Prostate gland (tissue), 2 donors: Measurements from ENCODE around the gene SERINC5. TPM values are rescaled to one million over a fixed set of nuclear protein-coding genes. Genes with fewer than 3 reads are reported as not detected.
A peak's percentile ranks its signal among the peaks of the same experiment; 100 is the strongest.

Experiments used
- DNase-seq: peaks from one replicate; pipeline ENCODE4 v3.0.0-alpha.2; 2019; ENCODE audit warnings: low spot score
- H3K27ac ChIP-seq, 2 donors: fragments of 200-600 bp; sonication (generic); 2 replicates each; pipeline ENCODE4 v1.5.1; 2017 to 2019
- H3K27me3 ChIP-seq: fragments of 200-600 bp; sonication (generic); replicated peaks from 2 replicates; pipeline ENCODE4 v1.5.1; 2019; ENCODE audit not compliant: insufficient read depth
- H3K36me3 ChIP-seq, 2 donors: fragments of 200-600 bp; sonication (generic); 1 replicate in 1 of 2; 2 replicates in 1 of 2; pipeline versions ENCODE4 v1.5.1 to v1.8.1; 2017 to 2019
- H3K4me1 ChIP-seq: fragments of 200-600 bp; sonication (generic); replicated peaks from 2 replicates; pipeline ENCODE4 v1.5.1; 2019
- H3K4me3 ChIP-seq, 2 donors: fragments of 200-600 bp; sonication (generic); 2 replicates each; pipeline ENCODE4 v1.5.1; 2017 to 2019
- H3K9me3 ChIP-seq: fragments of 200-600 bp; sonication (generic); 2 replicates; pipeline ENCODE4 v1.5.1; 2017
- CTCF ChIP-seq, 4 experiments: fragments of 200-600 bp in 2 of 4; fragments of 450-650 bp in 2 of 4; sonication (generic) in 2 of 4; IDR thresholded peaks; 1 replicate in 3 of 4; 2 replicates in 1 of 4; pipeline ENCODE4 v1.5.1; 2016 to 2019; ENCODE audit warnings: antibody characterized with exemption in 4 of 4, mild to moderate bottlenecking in 2 of 4, moderate library complexity in 2 of 4
- POLR2A ChIP-seq: fragments of 450-650 bp; IDR thresholded peaks from one replicate; pipeline ENCODE4 v1.6.1; 2016; ENCODE audit warnings: antibody characterized with exemption, mild to moderate bottlenecking
- POLR2AphosphoS5 ChIP-seq: sonication (generic); formaldehyde crosslinking; IDR thresholded peaks from one replicate; pipeline ENCODE4 v1.6.1; 2017; ENCODE audit warnings: antibody characterized with exemption
- WGBS: methylation state at CpG from one replicate; pipeline ENCODE4 v1.1.5; 2018; 5-methylcytosine and 5-hydroxymethylcytosine counted together
- intact Hi-C: fragments of 100-400 bp; cut with DNase I; formaldehyde crosslinking; loops from one replicate; pipeline ENCODE4 v1.14.2; 2022
- total RNA-seq, 2 donors: library from RNA; depleted of rRNA; stranded (reverse); fragments of >200 nt; gene quantifications; one replicate each; pipeline ENCODE4 v1.1.0, GENCODE V29; 2016

The SERINC5 gene
- total RNA-seq, 2 donors from 2014 or later: 127 to 205 TPM

GRCh38 chr5:80255431-80255810 lies 427 bp downstream of the SERINC5 start:
- intact Hi-C loops: loop anchor here (5.0 kb wide), 2 partner anchors 113 to 152 kb away; partner anchors contain the start of gene ZFYVE16
- H3K9me3 ChIP-seq: no peaks in the 10 kb centered on the region
- H3K4me1 ChIP-seq: peaks cover 8% of the 10 kb centered on the region
- peak overlapping the region; percentile 72 to 83 for H3K4me3 ChIP-seq
- no peaks in the 10 kb centered on the region for H3K36me3 ChIP-seq
- no peaks in the 10 kb centered on the region for H3K27me3 ChIP-seq
- under 1% methylated on average over 33 of the region's 37 CpGs for WGBS
- DNase-seq: peak; percentile 36
- TF ChIP-seq POLR2A (no peak), CTCF (IDR thresholded peaks at IDR 0.05) (no peak), POLR2AphosphoS5 (no peak)
- peak overlapping the region; percentile 89 to 95 for H3K27ac ChIP-seq

- TF ChIP-seq POLR2AphosphoS5 (peak; percentile 21), CTCF (IDR thresholded peaks at IDR 0.05) (no peak)
- H3K9me3 ChIP-seq: no peaks in the 10 kb centered on the region
- no peaks in the 10 kb centered on the region for H3K36me3 ChIP-seq
- peak; percentile 47 for DNase-seq
- under 1% methylated on average over 23 of the region's 23 CpGs for WGBS
- H3K27me3 ChIP-seq: no peaks in the 10 kb centered on the region
- H3K4me1 ChIP-seq: peaks cover 8% of the 10 kb centered on the region
- intact Hi-C loops: loop anchor here (5.0 kb wide), 2 partner anchors 113 to 152 kb away; partner anchors contain the start of gene ZFYVE16
- peak overlapping the region; percentile 89 to 95 for H3K27ac ChIP-seq
- H3K4me3 ChIP-seq: peak overlapping the region; percentile 72 to 83
Observed at GRCh38 chr5:80254767-80255430, 949 bp downstream of the SERINC5 start.

GRCh38 chr5:80251636-80252035 lies 4.2 kb downstream of the SERINC5 start:
- Histone ChIP-seq H3K36me3 (no peaks in the 10 kb centered on the region), H3K4me3 (no peak overlapping the region), H3K4me1 (peaks cover 3% of the 10 kb centered on the region), H3K27me3 (no peaks in the 10 kb centered on the region), H3K27ac (peak overlapping the region; percentile 27 to 95), H3K9me3 (no peaks in the 10 kb centered on the region)
- intact Hi-C loops: no loop called here
- 56% methylated on average over 8 of the region's 8 CpGs for WGBS
- TF ChIP-seq POLR2A (no peak), CTCF (IDR thresholded peaks at IDR 0.05) (no peak), POLR2AphosphoS5 (no peak)
- DNase-seq: peak; percentile 63

GRCh38 chr5:80250801-80251200 lies 5.0 kb downstream of the SERINC5 start:
- Histone ChIP-seq H3K4me1 (peaks cover 9% of the 10 kb centered on the region), H3K4me3 (no peak overlapping the region), H3K9me3 (no peaks in the 10 kb centered on the region), H3K27me3 (no peaks in the 10 kb centered on the region), H3K27ac (peak overlapping the region in 1 of 2 donors; percentile 95), H3K36me3 (no peaks in the 10 kb centered on the region)
- 35% methylated on average over 7 of the region's 7 CpGs for WGBS
- DNase-seq: peak; percentile 12
- intact Hi-C loops: no loop called here
- TF ChIP-seq POLR2A: no peak
- TF ChIP-seq POLR2AphosphoS5: peak; percentile 78

- intact Hi-C loops: no loop called here
- H3K4me1 ChIP-seq: peaks cover 9% of the 10 kb centered on the region
- TF ChIP-seq POLR2AphosphoS5 (no peak), POLR2A (no peak), CTCF (IDR thresholded peaks at IDR 0.05) (no peak)
Observed at GRCh38 chr5:80249901-80250300, 5.9 kb downstream of the SERINC5 start.

More at GRCh38 chr5:80249901-80250300, 5.9 kb downstream of the SERINC5 start:
- H3K36me3 ChIP-seq: no peaks in the 10 kb centered on the region
- no peaks in the 10 kb centered on the region for H3K9me3 ChIP-seq
- DNase-seq: no peak
- WGBS: 73% methylated on average over 1 of the region's 1 CpG
- H3K4me3 ChIP-seq: no peak overlapping the region
- H3K27me3 ChIP-seq: no peaks in the 10 kb centered on the region
- H3K27ac ChIP-seq: peak overlapping the region in 1 of 2 donors; percentile 95
